Suprapubic skin (tissue), 3 donors: ENCODE results near the gene COL8A1.

Experiments used
- EP300 ChIP-seq: sonication (generic); formaldehyde crosslinking; IDR thresholded peaks from one replicate; pipeline ENCODE4 v1.6.1; 2017; ENCODE audit warnings: antibody characterized with exemption
- POLR2A ChIP-seq, 2 donors: fragments of 450-650 bp; IDR thresholded peaks; one replicate each; pipeline ENCODE4 v1.6.1; 2017; ENCODE audit warnings: antibody characterized with exemption in 2 of 2, mild to moderate bottlenecking in 2 of 2, moderate library complexity in 2 of 2
- TF ChIP-seq, protein P1 (sequence below), 2 donors: fragments of 200-600 bp in 1 of 2; fragments of 450-650 bp in 1 of 2; sonication (generic) in 1 of 2; IDR thresholded peaks; one replicate each; pipeline ENCODE4 v1.5.1; 2016 to 2019; ENCODE audit warnings: antibody characterized with exemption in 2 of 2, mild to moderate bottlenecking in 1 of 2, moderate library complexity in 1 of 2

DNA sequence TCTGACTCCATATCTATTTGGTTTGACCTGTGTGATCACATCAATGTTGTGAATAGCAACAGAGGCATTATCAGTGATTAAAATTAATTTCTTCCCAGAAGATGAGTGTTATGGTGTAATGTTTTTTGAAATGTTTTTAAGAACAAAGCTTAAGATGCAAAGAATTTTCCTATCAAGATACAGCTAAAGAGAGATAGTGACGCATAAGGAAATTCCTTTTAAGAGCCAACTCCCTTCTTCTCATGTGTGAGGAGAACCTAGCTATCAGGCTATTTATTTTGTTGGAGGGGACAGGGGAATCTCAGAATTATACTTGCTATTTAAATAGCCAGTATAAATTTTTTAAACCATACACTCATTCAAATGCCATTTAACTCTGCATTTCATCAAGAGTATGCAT lies 71.3 kb downstream of the COL8A1 start:
- TF ChIP-seq, protein P1, sequence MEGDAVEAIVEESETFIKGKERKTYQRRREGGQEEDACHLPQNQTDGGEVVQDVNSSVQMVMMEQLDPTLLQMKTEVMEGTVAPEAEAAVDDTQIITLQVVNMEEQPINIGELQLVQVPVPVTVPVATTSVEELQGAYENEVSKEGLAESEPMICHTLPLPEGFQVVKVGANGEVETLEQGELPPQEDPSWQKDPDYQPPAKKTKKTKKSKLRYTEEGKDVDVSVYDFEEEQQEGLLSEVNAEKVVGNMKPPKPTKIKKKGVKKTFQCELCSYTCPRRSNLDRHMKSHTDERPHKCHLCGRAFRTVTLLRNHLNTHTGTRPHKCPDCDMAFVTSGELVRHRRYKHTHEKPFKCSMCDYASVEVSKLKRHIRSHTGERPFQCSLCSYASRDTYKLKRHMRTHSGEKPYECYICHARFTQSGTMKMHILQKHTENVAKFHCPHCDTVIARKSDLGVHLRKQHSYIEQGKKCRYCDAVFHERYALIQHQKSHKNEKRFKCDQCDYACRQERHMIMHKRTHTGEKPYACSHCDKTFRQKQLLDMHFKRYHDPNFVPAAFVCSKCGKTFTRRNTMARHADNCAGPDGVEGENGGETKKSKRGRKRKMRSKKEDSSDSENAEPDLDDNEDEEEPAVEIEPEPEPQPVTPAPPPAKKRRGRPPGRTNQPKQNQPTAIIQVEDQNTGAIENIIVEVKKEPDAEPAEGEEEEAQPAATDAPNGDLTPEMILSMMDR (IDR thresholded peaks at IDR 0.05), result no peak
- no peak for TF ChIP-seq EP300
- no peak for TF ChIP-seq POLR2A (IDR thresholded peaks at IDR 0.05)
